Gastrocnemius medialis (tissue), 4 donors: ENCODE results near the gene XPC. TPM values are rescaled to one million over a fixed set of nuclear protein-coding genes. Genes with fewer than 3 reads are reported as not detected.
A peak's percentile ranks its signal among the peaks of the same experiment; 100 is the strongest.
"Not testable (repeated sequence)": the region's sequence is repeated elsewhere in the genome, so short reads cannot be mapped to it uniquely, and the experiment has no call there.

ENCODE experiments used
- ATAC-seq, 2 donors: fragments of 150-250 bp; one replicate each; pipeline ENCODE4 v1.9.1; 2016
- DNase-seq, 2 donors: peaks; one replicate each; pipeline ENCODE4 v3.0.0-alpha.2; 2019
- H3K27ac ChIP-seq, 4 donors: fragments of 200-600 bp; sonication (generic); 1 replicate in 1 of 4; 2 replicates in 3 of 4; pipeline ENCODE4 v1.5.1; 2016 to 2018; ENCODE audit warnings: mild to moderate bottlenecking in 2 of 4, moderate library complexity in 1 of 4
- H3K27me3 ChIP-seq, 3 donors: fragments of 200-600 bp; sonication (generic) in 2 of 3; 1 replicate in 1 of 3; 2 replicates in 2 of 3; pipeline versions ENCODE4 v1.5.1 to v1.6.0; 2016 to 2019; ENCODE audit warnings: mild to moderate bottlenecking in 1 of 3, moderate library complexity in 1 of 3
- H3K36me3 ChIP-seq, 2 donors: fragments of 200-600 bp; sonication (generic) in 1 of 2; one replicate each; pipeline ENCODE4 v1.5.1; 2017 to 2018
- H3K4me1 ChIP-seq, 2 donors: fragments of 200-600 bp; sonication (generic) in 1 of 2; one replicate each; pipeline ENCODE4 v1.5.1; 2016 to 2017; ENCODE audit warnings: mild to moderate bottlenecking in 2 of 2
- H3K4me3 ChIP-seq, 4 donors: fragments of 200-600 bp; sonication (generic) in 3 of 4; 1 replicate in 1 of 4; 2 replicates in 3 of 4; pipeline ENCODE4 v1.5.1; 2016 to 2019; ENCODE audit warnings: mild to moderate bottlenecking in 2 of 4
- H3K9me3 ChIP-seq, 3 donors: fragments of 200-600 bp; sonication (generic) in 2 of 3; 1 replicate in 1 of 3; 2 replicates in 2 of 3; pipeline ENCODE4 v1.5.1; 2016 to 2019
- POLR2A ChIP-seq, 2 donors: fragments of 450-650 bp; IDR thresholded peaks; one replicate each; pipeline ENCODE4 v1.6.1; 2017; ENCODE audit warnings: antibody characterized with exemption in 2 of 2, mild to moderate bottlenecking in 2 of 2, moderate library complexity in 2 of 2
- in situ Hi-C, 4 donors: fragments of 200-750 bp; cut with MboI; loops; one replicate each; pipeline versions ENCODE4 v1.15.0 to v1.8.0; 2017; ENCODE audit warnings: low sequenced_read_pairs in 4 of 4
- intact Hi-C: fragments of 100-400 bp; cut with DNase I; formaldehyde crosslinking; loops from one replicate; pipeline ENCODE4 v1.15.1; 2023; ENCODE audit warnings: low total_unique reads
- total RNA-seq, 4 donors: library from RNA; depleted of rRNA; stranded (reverse); fragments of >200 nt; gene quantifications; one replicate each; pipeline versions ENCODE4 v1.1.0 to v1.2.3, GENCODE V29; 2016
- TF ChIP-seq, protein P1 (sequence below), 5 experiments: fragments of 450-650 bp in 3 of 5; fragments of 200-600 bp in 2 of 5; sonication (generic) in 2 of 5; IDR thresholded peaks in 4 of 5; conservative IDR thresholded peaks in 1 of 5; 1 replicate in 4 of 5; 2 replicates in 1 of 5; pipeline ENCODE4 v1.5.1; 2016 to 2019; ENCODE audit warnings: antibody characterized with exemption in 5 of 5, mild to moderate bottlenecking in 3 of 5, moderate library complexity in 3 of 5

XPC gene
- total RNA-seq, 4 donors from 2014 or later, result 22.0 to 30.6 (median 27.0) TPM

DNA sequence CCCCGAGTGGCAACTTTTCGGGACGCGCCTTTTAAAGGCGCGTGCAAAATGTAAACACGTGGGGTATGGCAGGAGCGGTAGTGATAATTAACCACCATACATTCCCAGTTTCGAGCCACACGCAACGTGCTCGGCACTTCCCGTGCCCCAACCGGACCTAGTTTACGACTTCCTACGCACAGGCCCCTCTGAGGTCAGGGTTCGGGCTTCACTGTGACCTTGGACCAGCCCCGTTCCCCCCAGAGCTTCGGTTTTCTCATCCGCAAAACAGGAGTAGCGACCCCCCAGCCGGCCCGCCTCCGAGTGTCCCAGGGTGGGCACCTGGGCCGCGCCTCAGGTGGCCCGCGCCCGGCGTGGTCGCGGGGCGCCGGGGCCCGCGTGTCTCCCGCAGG lies 54.2 kb downstream of the XPC start:
- H3K4me3 ChIP-seq, result peak overlapping the region; percentile 68 to 91 (median 72)
- no peaks in the 10 kb centered on the region for H3K27me3 ChIP-seq
- DNase-seq (peak; percentile 65 to 67), ATAC-seq (peak; percentile 20 to 30)
- H3K9me3 ChIP-seq, result no peaks in the 10 kb centered on the region
- H3K27ac ChIP-seq, result peak overlapping the region; percentile 92 to 98 (median 94)
- TF ChIP-seq POLR2A (IDR thresholded peaks at IDR 0.05), result no peak
- TF ChIP-seq, protein P1, sequence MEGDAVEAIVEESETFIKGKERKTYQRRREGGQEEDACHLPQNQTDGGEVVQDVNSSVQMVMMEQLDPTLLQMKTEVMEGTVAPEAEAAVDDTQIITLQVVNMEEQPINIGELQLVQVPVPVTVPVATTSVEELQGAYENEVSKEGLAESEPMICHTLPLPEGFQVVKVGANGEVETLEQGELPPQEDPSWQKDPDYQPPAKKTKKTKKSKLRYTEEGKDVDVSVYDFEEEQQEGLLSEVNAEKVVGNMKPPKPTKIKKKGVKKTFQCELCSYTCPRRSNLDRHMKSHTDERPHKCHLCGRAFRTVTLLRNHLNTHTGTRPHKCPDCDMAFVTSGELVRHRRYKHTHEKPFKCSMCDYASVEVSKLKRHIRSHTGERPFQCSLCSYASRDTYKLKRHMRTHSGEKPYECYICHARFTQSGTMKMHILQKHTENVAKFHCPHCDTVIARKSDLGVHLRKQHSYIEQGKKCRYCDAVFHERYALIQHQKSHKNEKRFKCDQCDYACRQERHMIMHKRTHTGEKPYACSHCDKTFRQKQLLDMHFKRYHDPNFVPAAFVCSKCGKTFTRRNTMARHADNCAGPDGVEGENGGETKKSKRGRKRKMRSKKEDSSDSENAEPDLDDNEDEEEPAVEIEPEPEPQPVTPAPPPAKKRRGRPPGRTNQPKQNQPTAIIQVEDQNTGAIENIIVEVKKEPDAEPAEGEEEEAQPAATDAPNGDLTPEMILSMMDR (IDR thresholded peaks at IDR 0.05 in 4 of 5, conservative IDR thresholded peaks at IDR 0.05 in 1 of 5), result no peak
- peaks cover 33 to 41% of the 10 kb centered on the region in 2 donors for H3K4me1 ChIP-seq
- in situ Hi-C loops (loop anchor here in 1 of 4 donors (10.0 to 25.0 kb wide), 2 partner anchors 229 to 637 kb away; partner anchors contain the start of gene HDAC11), intact Hi-C loops (loop anchor here (2.0 to 10.0 kb wide), 4 partner anchors 161 to 639 kb away; partner anchors contain the start of genes CCDC174 and HDAC11)
- peaks cover 0 to 14% of the 10 kb centered on the region in 2 donors for H3K36me3 ChIP-seq

DNA sequence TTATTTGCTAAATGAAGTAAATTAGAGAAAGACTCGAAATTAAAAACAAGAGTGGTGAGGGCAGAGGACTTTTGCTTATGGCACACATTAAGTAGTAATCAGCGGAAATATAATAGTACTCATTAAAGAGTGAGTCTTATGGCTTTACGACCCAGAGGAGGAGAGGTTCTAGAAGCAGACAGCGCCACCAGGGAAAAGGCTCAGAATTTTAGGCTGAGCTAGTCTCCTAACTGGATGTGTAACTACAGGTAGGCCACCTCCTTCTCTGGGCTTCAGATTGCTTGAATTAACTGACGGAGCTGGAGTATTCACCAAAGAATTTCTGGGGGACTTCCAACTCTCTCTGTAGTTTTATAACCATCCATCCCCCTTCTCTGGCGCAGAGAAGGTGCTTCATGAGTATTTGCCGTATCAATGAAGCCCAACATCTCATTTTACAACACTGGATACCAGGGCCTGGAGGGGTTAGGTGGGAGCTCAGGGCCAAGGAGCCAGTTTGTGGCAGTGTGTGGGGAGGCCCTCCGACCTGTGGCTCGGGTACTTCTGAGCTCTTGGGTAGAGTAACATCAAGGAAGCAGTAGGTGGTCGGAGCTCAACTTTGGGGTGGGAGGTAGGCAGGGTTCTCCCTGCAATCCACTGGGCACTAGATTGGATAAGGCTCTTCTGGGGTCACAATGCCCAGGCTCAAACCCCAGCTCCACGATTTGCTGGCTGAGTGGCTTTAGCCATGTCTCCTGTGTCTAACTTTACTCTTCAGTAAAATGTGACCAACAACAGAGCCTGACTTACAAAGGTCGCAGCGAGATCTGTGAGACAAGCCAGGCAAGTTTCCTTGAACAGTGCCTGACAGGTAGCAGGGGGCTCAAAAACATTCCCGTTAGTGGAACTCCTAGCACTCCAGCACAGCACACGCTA lies 54.8 kb downstream of the XPC start:
- H3K9me3 ChIP-seq, result no peaks in the 10 kb centered on the region
- no peak for ATAC-seq
- DNase-seq, result peak in 1 of 2 donors; percentile 17
- peak overlapping the region; percentile 92 to 98 (median 94) for H3K27ac ChIP-seq
- peaks cover 33 to 41% of the 10 kb centered on the region in 2 donors for H3K4me1 ChIP-seq
- TF ChIP-seq, protein P1 (IDR thresholded peaks at IDR 0.05 in 4 of 5, conservative IDR thresholded peaks at IDR 0.05 in 1 of 5), result no peak
- no peak for TF ChIP-seq POLR2A (IDR thresholded peaks at IDR 0.05)
- in situ Hi-C loops, result loop anchor here in 1 of 4 donors (10.0 to 25.0 kb wide), 2 partner anchors 229 to 636 kb away; partner anchors contain the start of gene HDAC11
- no peaks in the 10 kb centered on the region for H3K27me3 ChIP-seq
- intact Hi-C loops, result loop anchor here (2.0 to 10.0 kb wide), 4 partner anchors 161 to 639 kb away; partner anchors contain the start of genes CCDC174 and HDAC11
- peaks cover 0 to 13% of the 10 kb centered on the region in 2 donors for H3K36me3 ChIP-seq
- H3K4me3 ChIP-seq, result peak overlapping the region; percentile 68 to 91 (median 72)

DNA sequence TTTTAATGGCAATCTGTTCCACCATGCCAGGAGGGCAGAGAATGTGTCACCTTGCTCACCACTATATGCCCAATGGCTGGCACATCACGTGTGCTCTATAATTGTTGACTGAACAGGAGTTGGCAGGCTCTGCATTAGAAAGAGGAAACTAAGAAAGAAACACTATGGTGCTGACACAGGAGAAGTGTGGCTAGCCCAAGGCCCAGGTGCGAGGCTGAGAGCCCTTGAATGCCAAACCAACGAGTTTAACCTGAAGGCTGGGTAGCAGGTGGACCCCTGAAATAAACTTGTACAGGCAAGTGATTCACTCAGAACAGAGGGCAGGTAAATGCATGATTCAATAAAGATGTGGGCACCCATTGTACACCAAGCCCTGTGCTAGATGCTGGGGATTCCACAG lies 56.1 kb downstream of the XPC start:
- no peak overlapping the region for H3K4me3 ChIP-seq
- in situ Hi-C loops (loop anchor here in 1 of 4 donors (10.0 to 25.0 kb wide), 2 partner anchors 228 to 635 kb away; partner anchors contain the start of gene HDAC11), intact Hi-C loops (loop anchor here (10.0 kb wide), 3 partner anchors 162 to 638 kb away; partner anchors contain the start of genes CCDC174 and HDAC11)
- peaks cover 0 to 13% of the 10 kb centered on the region in 2 donors for H3K36me3 ChIP-seq
- peaks cover 28 to 30% of the 10 kb centered on the region in 2 donors for H3K4me1 ChIP-seq
- no peaks in the 10 kb centered on the region for H3K9me3 ChIP-seq
- ATAC-seq (no peak), DNase-seq (no peak)
- H3K27ac ChIP-seq, result peak overlapping the region in 2 of 4 donors; percentile 19 to 98
- TF ChIP-seq, protein P1 (IDR thresholded peaks at IDR 0.05 in 4 of 5, conservative IDR thresholded peaks at IDR 0.05 in 1 of 5), result no peak
- TF ChIP-seq POLR2A (IDR thresholded peaks at IDR 0.05), result no peak
- no peaks in the 10 kb centered on the region for H3K27me3 ChIP-seq

DNA sequence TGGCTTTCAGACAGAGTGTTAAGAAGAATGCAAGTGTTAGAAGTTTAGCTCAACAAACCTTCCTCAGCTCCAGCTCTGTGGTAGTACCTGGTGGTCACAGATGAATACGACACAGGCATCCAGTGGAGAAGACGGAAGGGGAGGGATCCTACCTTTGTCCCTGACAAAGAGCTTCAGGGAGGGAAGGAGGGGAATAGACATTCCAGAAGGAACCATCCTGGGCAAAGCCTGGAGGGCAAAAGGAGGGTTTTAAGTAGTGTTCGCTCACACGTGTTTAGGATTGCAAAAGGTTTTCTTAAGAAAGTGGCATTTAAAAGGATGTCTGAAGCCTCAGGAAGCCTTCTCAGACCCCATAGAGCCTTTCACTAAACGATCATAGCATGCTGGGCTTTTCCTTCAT lies 56.5 kb downstream of the XPC start:
- DNase-seq (no peak), ATAC-seq (no peak)
- in situ Hi-C loops, result loop anchor here in 1 of 4 donors (10.0 to 25.0 kb wide), 2 partner anchors 227 to 635 kb away; partner anchors contain the start of gene HDAC11

DNA sequence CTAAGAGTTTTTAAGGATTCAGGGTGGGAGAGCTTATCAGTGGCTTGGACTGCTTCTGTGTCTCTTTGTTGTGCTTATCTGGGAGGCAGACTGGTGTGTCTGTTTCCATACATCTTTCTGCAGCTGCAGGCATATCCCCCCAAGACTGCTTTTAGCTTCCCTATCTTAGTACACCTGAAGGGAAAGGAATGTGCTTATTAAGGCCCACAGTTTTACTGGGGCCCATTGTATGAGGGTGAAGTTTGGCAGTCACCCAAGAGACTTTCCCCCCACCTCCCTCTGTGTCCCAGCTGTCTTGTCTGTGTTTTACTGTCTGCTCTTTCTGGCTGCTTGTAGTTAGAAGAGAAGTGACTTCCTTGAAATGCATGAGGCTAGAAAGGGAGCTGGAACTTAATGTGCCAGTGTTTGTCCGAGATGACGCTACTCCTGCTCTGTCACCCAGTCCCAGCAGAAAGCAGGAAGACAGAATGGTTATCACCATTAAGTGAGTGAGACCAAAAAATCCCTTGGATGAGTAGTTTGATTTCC lies 57.4 kb downstream of the XPC start:
- ATAC-seq, H3K27ac ChIP-seq, DNase-seq, H3K9me3 ChIP-seq, H3K4me3 ChIP-seq, H3K27me3 ChIP-seq: not testable (repeated sequence)
- intact Hi-C loops (loop anchor here (10.0 kb wide), 3 partner anchors 164 to 636 kb away; partner anchors contain the start of genes CCDC174 and HDAC11), in situ Hi-C loops (loop anchor here in 1 of 4 donors (10.0 to 25.0 kb wide), 2 partner anchors 226 to 634 kb away; partner anchors contain the start of gene HDAC11)
- Histone ChIP-seq H3K36me3 (peaks cover 0 to 20% of the 10 kb centered on the region in 2 donors), H3K4me1 (peaks cover 15 to 16% of the 10 kb centered on the region in 2 donors)

More for the DNA sequence above, 56.5 kb downstream of the XPC start:
- Histone ChIP-seq H3K9me3 (no peaks in the 10 kb centered on the region), H3K27me3 (no peaks in the 10 kb centered on the region), H3K4me3 (no peak overlapping the region), H3K27ac (peak overlapping the region in 1 of 4 donors; percentile 29), H3K4me1 (peaks cover 24 to 25% of the 10 kb centered on the region in 2 donors), H3K36me3 (peaks cover 0 to 13% of the 10 kb centered on the region in 2 donors)
- no peak for TF ChIP-seq POLR2A (IDR thresholded peaks at IDR 0.05)
- TF ChIP-seq, protein P1 (IDR thresholded peaks at IDR 0.05 in 4 of 5, conservative IDR thresholded peaks at IDR 0.05 in 1 of 5), result no peak
- intact Hi-C loops, result loop anchor here (10.0 kb wide), 3 partner anchors 163 to 637 kb away; partner anchors contain the start of genes CCDC174 and HDAC11
